Measurements from ENCODE around the gene DIS3L2. TPM values are rescaled to one million over a fixed set of nuclear protein-coding genes. Genes with fewer than 3 reads are reported as not detected.

Gene DIS3L2
- total and polyA plus RNA-seq, 2 of the 8 experiments (the other 6 are each of a cell fraction or from before 2014, with no cell fraction given): 11.5 to 21.6 TPM

DNA sequence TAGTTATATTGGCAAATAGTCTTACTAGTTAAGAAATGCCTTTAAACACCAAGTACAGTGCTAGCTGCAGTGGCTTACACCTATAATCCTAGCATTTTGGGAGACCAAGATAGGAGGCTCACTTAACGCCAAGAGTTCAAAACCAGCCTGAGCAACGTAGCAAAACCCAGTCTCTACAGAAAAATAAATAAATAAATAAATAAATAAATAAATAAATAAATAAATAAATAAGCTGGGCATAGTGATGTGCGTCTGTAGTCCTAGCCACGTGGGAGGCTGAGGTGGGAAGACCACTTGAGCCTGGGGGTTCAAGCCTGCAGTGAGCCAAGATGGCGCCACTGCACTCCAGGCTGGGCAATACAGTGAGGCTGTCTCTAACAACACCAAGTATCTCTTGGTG lies 258.4 kb downstream of the DIS3L2 start (continued):
- TF ChIP-seq, protein P1, sequence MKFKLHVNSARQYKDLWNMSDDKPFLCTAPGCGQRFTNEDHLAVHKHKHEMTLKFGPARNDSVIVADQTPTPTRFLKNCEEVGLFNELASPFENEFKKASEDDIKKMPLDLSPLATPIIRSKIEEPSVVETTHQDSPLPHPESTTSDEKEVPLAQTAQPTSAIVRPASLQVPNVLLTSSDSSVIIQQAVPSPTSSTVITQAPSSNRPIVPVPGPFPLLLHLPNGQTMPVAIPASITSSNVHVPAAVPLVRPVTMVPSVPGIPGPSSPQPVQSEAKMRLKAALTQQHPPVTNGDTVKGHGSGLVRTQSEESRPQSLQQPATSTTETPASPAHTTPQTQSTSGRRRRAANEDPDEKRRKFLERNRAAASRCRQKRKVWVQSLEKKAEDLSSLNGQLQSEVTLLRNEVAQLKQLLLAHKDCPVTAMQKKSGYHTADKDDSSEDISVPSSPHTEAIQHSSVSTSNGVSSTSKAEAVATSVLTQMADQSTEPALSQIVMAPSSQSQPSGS (IDR thresholded peaks at IDR 0.05; ENCODE audit: low read length): no peak
- TF ChIP-seq SIX5 (IDR thresholded peaks at IDR 0.05; ENCODE audit: low read depth, low read length) (no peak), TAF1 (IDR thresholded peaks at IDR 0.05; ENCODE audit: low read depth, low read length) (no peak), TEAD4 (IDR thresholded peaks at IDR 0.05; ENCODE audit: low read depth, low read length) (no peak), POLR2AphosphoS5 (IDR thresholded peaks at IDR 0.05; ENCODE audit: low read depth, low read length) (no peak)

Measured in H1 (cell line).